ENCODE measurements around the gene GRID1. TPM values are rescaled to one million over a fixed set of nuclear protein-coding genes. Genes with fewer than 3 reads are reported as not detected.
"Not testable (repeated sequence)": the region's sequence is repeated elsewhere in the genome, so short reads cannot be mapped to it uniquely, and the experiment has no call there.

The GRID1 gene
- total and polyA plus RNA-seq, 10 donors, result 0.06 to 0.42 (median 0.15) TPM; not detected in 4

DNA sequence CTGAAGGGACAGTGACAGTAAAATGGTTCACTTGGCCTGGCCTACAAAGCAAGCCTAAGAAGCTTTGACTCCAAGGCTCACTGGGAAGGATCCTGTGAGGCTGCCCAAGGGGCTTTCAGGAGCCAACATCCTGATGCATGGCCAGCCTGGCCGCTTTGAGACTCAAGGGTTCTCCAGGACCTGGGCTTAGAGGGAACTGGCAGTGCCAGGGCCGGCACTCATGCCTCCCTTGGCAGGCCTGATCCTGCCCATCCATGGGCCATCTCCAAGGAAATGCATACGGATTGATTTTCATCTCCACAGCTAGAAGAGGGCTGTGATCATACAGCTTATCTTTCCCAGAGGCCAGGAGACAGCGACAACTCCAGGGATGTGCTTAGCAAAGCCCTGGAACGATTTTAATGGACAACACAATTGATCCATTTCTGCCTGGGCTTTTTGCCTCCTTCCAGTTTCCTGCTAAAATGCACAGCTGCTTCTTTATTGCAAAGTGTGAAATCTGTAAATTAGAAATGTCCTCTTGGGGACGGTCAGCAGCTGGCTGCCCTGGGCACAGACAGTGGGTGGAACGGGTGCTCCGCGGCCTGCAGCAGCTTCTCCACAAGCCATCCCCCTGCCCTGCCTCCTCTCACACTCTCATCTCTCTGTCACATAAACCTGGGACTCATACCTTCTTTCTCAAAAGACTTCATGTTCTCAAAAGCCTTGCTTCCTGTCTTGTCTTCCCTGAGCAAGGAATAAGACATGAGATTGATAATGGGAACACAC lies 288.5 kb downstream of the GRID1 start:
- intact Hi-C loops (cut with DNase I; ENCODE audit: low total_unique reads), result no loop called here
- peak; percentile 47 for DNase-seq
- no peaks in the 10 kb centered on the region for H3K9me3 ChIP-seq
- H3K27ac ChIP-seq, result no peak overlapping the region
- peaks cover 0 to 37% (median 0%) of the 10 kb centered on the region in 7 donors for H3K27me3 ChIP-seq (replicated peaks in 1 of 7)
- WGBS, 5 donors, result 83 to 90% (median 86%) methylated on average over 8 to 9 of the region's 9 CpGs
- TF ChIP-seq, protein P1, sequence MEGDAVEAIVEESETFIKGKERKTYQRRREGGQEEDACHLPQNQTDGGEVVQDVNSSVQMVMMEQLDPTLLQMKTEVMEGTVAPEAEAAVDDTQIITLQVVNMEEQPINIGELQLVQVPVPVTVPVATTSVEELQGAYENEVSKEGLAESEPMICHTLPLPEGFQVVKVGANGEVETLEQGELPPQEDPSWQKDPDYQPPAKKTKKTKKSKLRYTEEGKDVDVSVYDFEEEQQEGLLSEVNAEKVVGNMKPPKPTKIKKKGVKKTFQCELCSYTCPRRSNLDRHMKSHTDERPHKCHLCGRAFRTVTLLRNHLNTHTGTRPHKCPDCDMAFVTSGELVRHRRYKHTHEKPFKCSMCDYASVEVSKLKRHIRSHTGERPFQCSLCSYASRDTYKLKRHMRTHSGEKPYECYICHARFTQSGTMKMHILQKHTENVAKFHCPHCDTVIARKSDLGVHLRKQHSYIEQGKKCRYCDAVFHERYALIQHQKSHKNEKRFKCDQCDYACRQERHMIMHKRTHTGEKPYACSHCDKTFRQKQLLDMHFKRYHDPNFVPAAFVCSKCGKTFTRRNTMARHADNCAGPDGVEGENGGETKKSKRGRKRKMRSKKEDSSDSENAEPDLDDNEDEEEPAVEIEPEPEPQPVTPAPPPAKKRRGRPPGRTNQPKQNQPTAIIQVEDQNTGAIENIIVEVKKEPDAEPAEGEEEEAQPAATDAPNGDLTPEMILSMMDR (IDR thresholded peaks at IDR 0.05 in 8 of 11, conservative IDR thresholded peaks at IDR 0.05 in 3 of 11), result no peak
- TF ChIP-seq POLR2AphosphoS5 (IDR thresholded peaks at IDR 0.05), result no peak
- TF ChIP-seq POLR2A (IDR thresholded peaks at IDR 0.05), result no peak
- no peak overlapping the region for H3K4me3 ChIP-seq
- H3K4me1 ChIP-seq, result no peaks in the 10 kb centered on the region
- H3K36me3 ChIP-seq, result no peaks in the 10 kb centered on the region

DNA sequence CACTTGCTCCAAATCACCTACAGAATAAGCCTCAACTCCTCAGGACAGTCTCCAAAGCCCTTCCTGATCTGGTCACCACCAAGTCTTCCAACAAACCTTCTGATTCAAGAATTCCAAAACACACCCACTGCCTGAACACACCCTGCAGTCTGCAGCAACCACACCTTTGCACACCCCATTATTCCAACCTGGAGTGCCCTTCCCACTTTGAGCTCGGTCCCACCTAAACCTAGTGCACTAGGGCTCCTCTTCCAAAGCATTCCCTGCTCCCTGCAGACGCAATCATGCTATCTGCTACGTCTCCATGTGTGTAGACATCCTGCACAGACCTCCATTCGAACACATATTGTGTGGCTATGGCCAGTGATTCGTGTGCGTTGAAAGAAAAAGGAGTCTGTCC lies 289.3 kb downstream of the GRID1 start:
- TF ChIP-seq, protein P1 (IDR thresholded peaks at IDR 0.05 in 8 of 11, conservative IDR thresholded peaks at IDR 0.05 in 3 of 11), result no peak
- TF ChIP-seq POLR2AphosphoS5 (IDR thresholded peaks at IDR 0.05) (no peak), POLR2A (IDR thresholded peaks at IDR 0.05) (no peak)
- H3K9me3 ChIP-seq, result no peaks in the 10 kb centered on the region
- 74 to 88% (median 83%) methylated on average over 6 of the region's 6 CpGs for WGBS, 5 donors
- intact Hi-C loops (cut with DNase I; ENCODE audit: low total_unique reads), result no loop called here
- peak; percentile 34 for DNase-seq
- H3K36me3 ChIP-seq, result no peaks in the 10 kb centered on the region
- no peak overlapping the region for H3K27ac ChIP-seq
- H3K4me3 ChIP-seq, result no peak overlapping the region
- H3K27me3 ChIP-seq (replicated peaks in 1 of 7), result peaks cover 0 to 31% (median 0%) of the 10 kb centered on the region in 7 donors
- H3K4me1 ChIP-seq, result no peaks in the 10 kb centered on the region

DNA sequence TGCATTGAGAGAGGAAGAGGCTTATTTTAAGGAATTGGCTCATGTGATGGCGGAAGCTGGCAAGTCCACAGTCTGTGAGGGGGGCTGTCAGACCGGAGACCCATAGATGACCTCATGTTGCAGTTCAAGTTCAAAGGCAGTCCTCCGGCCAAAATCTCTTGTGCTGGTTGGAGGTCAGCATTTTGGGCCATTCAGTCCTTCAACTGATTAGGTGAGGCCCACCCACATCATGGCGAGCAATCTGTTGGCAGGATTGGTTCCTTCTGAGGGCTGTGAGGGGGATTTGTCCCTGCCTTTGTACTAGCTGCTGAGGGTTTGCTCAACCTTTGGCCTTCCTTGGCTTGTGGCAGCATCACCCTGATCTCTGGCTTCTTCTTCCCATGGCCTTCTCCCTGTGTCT lies 290.1 kb downstream of the GRID1 start:
- WGBS, 5 donors, result 83 to 93% (median 90%) methylated on average over 4 of the region's 4 CpGs
- H3K9me3 ChIP-seq; H3K27ac ChIP-seq; intact Hi-C loops (cut with DNase I; ENCODE audit: low total_unique reads); H3K36me3 ChIP-seq; H3K4me1 ChIP-seq; H3K4me3 ChIP-seq: not testable (repeated sequence)
- DNase-seq, result peak; percentile 13
- H3K27me3 ChIP-seq (replicated peaks in 1 of 7), result peaks cover 0 to 25% (median 0%) of the 10 kb centered on the region in 7 donors

- Histone ChIP-seq H3K9me3 (no peaks in the 10 kb centered on the region), H3K4me1 (no peaks in the 10 kb centered on the region), H3K27me3 (replicated peaks in 1 of 7) (peaks cover 0 to 18% (median 0%) of the 10 kb centered on the region in 7 donors), H3K4me3 (no peak overlapping the region), H3K36me3 (no peaks in the 10 kb centered on the region), H3K27ac (no peak overlapping the region)
- DNase-seq, result no peak
- no peak for TF ChIP-seq POLR2A (IDR thresholded peaks at IDR 0.05)
- TF ChIP-seq, protein P1 (IDR thresholded peaks at IDR 0.05 in 8 of 11, conservative IDR thresholded peaks at IDR 0.05 in 3 of 11), result no peak
- intact Hi-C loops (cut with DNase I; ENCODE audit: low total_unique reads), result no loop called here
- 62 to 71% (median 69%) methylated on average over 3 of the region's 3 CpGs for WGBS, 5 donors
Observed at GRCh38 chr10:86075512-86075911, 291.1 kb downstream of the GRID1 start.
